GM11168 (cell line): ENCODE results near the gene WASHC1.
"Not testable (repeated sequence)": the region's sequence is repeated elsewhere in the genome, so short reads cannot be mapped to it uniquely, and the experiment has no call there.

Experiments
- in situ Hi-C: fragments of 300-500 bp; cut with MboI; formaldehyde crosslinking; loops from one replicate; pipeline ENCODE4 v1.12.0; 2022; ENCODE audit warnings: low sequenced_read_pairs; ENCODE audit not compliant: unreplicated experiment

The WASHC1 gene, protein sequence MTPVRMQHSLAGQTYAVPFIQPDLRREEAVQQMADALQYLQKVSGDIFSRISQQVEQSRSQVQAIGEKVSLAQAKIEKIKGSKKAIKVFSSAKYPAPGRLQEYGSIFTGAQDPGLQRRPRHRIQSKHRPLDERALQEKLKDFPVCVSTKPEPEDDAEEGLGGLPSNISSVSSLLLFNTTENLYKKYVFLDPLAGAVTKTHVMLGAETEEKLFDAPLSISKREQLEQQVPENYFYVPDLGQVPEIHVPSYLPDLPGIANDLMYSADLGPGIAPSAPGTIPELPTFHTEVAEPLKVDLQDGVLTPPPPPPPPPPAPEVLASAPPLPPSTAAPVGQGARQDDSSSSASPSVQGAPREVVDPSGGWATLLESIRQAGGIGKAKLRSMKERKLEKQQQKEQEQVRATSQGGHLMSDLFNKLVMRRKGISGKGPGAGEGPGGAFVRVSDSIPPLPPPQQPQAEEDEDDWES

DNA sequence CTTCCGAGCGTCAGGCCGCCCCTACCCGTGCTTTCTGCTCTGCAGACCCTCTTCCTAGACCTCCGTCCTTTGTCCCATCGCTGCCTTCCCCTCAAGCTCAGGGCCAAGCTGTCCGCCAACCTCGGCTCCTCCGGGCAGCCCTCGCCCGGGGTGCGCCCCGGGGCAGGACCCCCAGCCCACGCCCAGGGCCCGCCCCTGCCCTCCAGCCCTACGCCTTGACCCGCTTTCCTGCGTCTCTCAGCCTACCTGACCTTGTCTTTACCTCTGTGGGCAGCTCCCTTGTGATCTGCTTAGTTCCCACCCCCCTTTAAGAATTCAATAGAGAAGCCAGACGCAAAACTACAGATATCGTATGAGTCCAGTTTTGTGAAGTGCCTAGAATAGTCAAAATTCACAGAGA, at the start of gene WASHC1:
Gene WASHC1, minus strand, starts transcription at position 101 of the 400 bp plus-strand sequence. CDS start 4,457 bp downstream, outside the sequence.
- in situ Hi-C loops: not testable (repeated sequence)

DNA sequence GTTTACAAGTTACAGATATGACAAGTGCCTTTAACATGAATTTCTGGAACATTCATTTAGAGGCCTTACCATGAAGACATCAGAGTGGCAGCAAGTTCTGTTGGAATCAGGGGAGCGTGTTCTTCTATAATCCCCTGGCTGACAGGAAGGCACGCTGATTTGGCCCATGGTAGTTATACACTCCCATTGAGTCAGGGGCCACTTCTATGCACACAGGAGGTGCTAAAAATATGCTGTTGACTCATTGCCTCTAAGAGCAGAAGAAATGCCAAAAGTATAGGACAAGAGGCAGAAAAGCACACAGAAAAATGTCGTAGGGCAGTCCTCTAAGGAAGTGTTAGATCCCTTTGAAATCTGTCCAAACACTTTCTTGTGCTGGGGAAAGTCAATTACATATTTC, 49.1 kb upstream of the WASHC1 start:
- in situ Hi-C loops: not testable (repeated sequence)

DNA sequence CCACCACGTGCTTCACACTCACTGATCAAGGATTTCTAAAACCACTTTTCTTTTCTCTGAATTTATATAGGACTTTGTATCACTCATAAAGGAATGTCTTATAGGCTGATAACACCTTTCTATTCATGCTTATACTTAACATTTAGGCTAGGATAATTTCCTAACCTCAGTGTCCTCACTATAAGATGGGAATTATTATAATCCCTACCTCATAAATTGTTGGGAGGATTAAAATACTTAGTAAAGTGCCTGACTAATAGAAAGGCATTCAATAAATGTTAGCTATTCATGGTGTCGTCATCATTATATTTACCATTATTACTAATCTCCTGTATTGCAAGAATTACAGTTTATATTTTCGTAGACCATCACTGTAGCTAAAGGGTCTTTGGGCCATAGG, 47.1 kb upstream of the WASHC1 start:
- in situ Hi-C loops: not testable (repeated sequence)

DNA sequence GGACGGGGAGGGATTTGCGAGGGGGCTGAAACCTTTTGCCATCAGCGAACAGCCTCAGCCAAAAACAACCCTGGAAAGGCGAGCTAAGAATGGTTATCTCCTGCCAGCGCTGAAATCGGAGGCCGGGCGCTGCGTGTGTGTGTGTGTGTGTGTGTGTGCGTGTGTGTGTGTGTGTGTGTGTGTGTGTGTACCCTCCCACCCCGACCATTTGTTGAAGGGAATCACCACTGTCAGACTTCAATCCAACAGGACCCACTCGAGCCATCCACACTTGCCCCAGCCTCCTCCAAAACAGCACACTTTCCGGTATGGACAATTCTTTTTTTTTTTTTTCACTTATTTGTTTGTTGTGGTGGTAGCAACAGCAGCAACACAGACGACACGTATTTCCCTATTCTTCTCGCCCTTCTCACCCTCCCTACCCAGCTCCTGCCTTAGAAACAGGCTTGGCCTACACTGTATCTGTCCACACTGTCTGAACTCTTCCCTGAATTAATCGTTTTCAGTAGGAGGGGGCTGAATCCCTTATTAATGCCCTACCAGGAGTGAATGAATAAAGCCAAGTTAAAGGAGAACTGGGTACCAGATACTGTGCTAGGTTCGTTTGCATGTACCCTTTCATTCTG, 44.8 kb upstream of the WASHC1 start:
- in situ Hi-C loops: not testable (repeated sequence)

DNA sequence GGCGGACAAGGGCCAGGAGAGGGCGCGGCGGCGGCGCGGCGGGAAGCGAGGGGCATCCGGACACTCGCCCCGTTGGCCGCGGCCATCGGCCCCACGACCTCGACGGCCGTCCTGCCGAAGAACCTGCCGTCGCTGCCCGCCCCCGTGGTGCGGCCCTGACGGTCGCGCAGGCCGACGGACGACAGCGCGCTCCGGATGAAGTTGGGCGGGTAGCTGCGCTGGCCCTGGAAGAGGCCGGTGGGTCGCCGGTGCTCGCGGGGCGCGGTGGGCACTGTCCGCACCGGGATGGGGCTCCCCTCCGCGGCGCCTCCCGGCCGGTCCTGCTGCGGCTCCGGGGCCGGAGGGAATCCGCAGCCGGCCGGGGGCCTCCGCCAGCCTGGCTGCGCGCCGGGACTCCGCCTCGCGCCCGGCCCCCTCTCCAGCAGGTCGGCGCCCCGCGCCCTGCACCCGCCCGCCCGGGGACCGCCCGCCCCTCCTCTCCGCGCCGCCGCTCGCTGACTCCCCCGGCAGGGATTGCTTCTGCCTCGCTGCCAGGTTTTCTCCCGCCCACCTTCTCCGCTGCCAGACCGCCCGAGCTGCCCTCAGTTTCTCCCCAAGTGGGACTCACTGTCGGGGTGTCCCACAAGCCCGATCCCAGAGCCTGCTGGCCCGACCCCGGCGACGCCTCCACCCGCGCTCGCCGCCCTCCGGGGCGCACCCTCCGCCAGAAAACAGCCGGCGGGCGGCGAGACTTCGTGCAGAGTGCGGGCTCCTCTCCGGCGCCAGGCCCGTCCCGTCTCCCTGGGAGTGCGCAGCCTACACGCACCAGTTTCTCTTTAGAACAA, 44.0 kb upstream of the WASHC1 start:
- in situ Hi-C loops: not testable (repeated sequence)

DNA sequence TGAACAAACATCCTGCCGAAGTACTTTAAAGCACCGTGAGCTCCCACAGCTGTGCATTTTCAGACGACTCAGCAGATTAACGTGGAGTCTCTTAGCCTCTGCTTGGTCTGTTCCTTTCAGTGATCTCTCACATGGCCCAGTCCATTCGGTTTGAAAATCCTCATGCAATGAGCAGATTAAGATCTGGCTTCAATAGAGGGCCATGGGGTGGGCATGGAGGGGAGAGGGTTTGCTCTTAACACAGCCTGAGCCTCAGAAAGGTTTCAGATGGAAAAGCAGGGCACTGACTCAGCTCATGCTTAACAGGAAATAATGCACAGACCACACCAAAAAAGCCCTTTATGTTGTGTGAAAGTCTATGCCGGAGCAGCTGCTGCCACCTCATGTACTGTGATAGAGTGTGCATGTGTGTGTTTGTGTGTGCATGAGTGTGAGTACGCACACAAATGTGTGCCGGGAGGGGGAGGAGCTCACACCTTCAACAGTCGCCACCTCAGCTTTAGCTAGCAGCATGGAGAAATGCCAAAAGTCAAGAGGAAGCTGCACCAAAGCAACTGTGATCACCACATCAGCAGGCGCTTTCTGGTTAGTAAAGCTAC, 33.9 kb upstream of the WASHC1 start:
- in situ Hi-C loops: not testable (repeated sequence)

DNA sequence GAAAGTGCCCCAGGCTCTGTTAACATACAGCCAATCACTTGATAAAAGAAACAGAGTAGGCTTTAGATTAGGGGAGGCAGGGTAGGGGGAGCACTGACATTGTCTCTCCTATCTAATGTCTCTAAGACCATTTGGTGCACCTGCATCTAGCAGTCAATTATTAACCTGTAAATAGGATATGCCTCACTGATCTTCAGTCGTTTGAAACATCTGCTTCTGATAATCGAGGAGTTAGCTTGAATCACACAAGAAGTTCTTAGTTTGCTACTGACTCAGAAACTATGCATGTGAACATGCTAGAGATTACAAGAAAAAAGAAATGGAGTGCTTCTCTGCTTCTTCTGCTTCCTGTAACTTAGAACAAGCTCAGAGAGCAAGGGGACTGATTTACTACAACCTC, 23.4 kb upstream of the WASHC1 start:
- in situ Hi-C loops: not testable (repeated sequence)

DNA sequence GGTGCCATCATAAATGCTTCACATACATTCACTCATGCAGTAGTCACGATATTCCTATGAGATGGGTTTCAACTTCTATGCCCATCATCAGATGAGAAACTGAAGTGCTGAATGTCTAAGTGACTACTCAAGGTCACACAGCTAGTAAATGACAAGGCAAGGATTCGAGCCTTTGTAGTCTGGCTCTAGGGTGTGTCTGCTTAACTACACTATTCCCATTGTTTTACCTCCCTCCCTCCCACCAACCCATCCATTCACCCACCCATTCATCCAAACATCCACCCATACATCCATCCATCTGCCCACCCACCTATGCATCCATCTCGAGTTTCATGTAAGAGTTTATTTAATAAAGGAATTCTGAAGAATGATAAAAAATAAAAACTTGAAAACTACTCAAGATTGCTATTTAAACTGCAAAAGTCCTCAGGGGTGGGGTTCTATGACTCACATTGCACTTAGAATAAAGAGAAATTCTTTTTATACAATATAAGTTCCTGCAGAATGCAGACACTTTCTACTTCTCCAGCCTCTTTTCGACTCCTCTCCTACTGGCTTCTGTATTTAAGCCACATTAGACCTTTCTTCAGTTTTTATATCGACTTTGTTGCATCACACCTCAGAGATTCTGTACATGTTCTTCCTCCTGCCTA, 19.1 kb upstream of the WASHC1 start:
- in situ Hi-C loops: not testable (repeated sequence)

DNA sequence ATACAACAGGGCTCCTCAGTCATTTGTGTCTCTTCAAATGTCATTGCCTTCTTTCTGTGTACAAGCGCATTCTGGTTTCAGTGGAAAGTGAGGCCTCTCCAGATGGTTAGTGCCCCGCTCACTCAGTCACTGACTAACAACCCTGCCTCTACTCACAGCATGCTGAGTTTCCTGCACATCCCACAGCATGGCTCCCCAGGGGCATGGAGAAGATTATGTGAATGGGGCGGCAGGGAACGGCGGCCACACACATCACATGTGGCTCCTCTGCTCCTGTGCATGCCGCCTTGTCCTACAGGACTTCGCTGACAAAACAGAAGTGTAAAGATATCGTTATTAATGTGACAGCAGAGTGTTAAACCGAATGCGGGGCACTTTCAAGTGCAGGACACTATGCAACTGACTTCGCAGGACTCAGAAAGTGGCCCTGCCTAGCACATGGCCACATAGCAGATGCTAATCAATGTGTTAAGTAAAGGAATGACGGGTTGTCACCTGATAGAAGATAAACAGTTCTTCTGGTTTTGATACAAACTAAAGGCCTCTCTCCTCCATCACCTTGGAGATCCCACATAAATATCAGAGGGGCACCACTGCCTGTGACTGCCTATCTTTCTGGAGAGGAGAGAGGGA, 17.5 kb upstream of the WASHC1 start:
- in situ Hi-C loops: not testable (repeated sequence)

DNA sequence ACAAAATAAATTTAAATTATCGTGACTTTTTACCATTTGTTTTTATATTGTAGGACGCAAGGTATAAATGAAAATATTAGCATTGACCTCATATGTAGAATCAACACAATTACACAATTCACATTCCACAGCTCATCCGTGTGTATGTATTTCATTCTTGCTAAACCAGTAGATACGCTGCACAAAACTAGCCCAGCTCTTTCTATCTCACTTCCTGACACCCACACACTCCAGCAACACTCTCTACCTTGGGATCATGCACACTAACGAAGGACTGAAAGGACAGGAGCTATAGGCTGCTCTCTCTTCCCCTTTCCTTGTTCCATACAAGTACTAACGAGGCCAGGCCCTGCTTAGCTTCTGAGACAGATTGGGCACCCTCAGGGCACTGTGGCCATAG, 16.9 kb upstream of the WASHC1 start:
- in situ Hi-C loops: not testable (repeated sequence)

DNA sequence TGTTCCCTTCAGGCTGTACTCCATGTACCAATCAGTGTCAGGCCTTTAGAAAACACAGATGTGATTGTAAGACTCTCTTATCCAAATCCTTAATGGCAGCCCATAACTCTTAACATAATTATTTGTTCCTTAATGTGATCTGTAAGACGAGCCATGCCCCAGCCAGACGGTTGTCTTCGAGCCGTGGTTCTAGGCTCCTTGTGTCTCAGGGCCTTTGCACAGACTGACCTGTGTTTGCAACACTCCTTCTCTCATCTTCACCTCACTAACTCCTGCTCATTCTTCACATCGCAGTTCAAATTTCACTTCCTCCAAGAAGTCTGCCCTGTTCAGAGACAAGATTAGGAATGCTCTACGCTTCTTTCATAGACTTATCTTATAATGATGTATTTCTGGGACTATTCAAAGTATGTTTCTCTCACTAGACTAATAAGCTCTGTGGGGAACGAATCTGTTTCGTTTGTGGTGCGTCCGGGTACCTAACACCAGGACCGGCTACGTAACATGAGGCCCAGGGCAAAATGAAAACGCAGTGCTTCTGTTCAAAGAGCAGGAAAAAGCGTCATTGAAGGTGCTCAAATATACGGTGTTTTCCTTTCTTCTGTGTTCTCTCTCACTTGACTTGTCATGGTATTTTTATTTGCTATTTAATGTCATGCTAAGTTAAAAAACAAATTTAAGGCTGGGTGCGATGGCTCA, 16.1 kb upstream of the WASHC1 start:
- in situ Hi-C loops: not testable (repeated sequence)

DNA sequence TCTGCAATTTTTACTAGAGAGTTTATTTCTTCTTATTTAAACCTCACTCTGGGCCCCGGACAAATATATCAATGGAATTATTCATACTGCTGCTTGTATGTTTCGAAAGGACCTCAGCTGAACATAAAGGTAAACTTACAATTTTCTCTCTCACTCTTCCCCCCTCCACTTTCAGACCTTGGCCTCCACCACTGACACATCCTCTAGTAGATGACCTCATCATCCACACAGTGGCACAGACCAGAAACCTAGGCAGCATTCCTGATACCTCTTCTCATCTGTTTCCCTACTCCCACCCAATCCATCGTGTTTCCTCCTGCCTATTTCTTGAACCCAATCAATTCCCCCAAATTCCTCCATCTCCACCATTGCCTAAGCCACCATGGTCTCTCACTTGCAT, 15.2 kb upstream of the WASHC1 start:
- in situ Hi-C loops: not testable (repeated sequence)

DNA sequence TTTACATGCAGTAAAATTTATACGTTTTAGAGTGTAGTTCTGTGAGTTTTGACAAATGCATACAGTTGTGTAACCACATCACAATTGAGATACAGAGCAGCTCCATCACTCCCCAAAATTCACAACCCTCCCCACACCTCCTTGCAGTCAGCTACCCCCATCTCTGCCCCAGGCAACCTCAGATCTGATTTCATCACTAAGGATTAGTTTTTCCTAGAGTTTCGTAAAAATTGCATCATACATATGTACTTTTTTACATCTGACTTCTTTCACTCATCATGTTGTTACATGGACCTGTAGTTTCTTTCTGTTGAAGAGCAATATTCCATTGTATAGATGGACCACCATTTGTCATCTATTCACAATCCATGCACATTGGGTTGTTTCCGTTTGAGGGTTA, 14.4 kb upstream of the WASHC1 start:
- in situ Hi-C loops: not testable (repeated sequence)

DNA sequence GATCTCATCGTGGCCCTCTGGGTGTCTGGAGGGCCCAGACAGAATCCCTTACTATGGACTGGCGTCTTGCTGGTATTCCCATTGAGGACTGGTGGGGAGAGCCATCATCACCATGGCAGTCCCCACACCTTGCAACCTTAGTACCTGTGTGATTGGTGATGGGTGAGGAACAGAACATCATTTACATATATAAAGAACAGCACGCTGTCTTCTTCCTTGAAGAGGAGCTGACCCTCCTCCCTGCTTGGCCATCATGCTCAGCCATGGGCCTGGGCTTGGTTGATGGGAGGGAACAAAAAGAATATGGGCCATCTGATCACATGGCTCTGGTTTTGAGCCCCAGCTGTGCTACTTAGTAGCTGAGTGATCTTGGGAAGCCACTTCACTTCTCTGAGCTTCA, 13.9 kb upstream of the WASHC1 start:
- in situ Hi-C loops: not testable (repeated sequence)

DNA sequence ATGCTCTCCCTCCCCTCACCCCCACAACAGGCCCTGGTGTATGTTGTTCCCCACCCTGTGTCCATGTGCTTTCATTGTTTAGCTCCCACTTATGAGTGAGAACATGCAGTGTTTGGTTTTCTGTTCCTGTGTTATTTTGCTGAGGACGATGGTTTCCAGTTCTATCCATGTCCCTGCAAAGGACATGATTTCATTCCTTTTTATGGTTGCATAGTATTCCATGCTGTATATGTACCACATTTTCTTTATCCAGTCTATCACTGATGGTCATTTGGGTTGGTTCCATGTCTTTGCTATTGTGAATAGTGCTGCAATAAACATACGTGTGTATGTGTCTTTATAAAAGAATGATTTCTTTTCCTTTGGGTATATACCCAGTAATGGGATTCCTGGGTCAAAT, 12.6 kb upstream of the WASHC1 start:
- in situ Hi-C loops: not testable (repeated sequence)

DNA sequence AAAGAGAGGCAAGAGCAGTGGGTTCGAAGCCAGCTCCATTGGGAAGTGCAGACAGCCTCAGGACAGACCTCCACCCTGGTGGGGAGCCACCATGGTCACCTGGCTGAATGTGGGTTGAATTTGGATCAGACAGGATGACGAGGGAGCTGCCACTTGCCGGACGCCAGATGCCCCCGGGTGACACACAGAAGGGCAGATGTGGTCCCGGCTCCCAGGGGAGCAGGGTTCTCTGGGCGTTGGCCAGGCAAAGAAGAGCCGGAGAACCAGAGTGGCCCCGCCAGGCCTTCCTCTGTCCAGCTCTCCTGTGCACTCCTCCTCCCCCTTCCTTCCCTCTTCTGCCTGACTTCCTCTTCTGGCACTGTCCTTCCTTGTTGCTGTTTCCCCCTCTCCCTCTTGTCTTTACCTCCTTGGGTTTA, 12.0 kb upstream of the WASHC1 start:
- in situ Hi-C loops: not testable (repeated sequence)

DNA sequence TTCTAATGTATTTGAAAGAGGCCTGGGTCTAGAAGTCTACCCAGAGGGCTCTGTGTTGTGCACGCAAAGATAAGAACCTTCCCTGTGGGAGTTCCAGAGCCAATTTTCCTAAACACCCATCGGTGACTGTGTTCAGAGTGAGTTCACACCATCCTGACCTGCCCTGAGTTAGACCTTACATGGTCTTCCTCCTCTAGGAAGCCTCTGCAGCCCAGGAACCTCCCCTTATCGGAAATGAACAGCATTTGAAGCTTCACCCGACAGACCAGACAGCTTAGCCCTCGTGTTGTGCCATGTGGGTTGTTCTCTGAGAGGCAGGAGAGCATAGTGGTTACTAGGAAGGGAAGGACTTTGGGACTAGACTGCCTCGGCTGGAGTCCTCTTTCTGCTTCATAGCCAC, 3.1 kb upstream of the WASHC1 start:
- in situ Hi-C loops: not testable (repeated sequence)

DNA sequence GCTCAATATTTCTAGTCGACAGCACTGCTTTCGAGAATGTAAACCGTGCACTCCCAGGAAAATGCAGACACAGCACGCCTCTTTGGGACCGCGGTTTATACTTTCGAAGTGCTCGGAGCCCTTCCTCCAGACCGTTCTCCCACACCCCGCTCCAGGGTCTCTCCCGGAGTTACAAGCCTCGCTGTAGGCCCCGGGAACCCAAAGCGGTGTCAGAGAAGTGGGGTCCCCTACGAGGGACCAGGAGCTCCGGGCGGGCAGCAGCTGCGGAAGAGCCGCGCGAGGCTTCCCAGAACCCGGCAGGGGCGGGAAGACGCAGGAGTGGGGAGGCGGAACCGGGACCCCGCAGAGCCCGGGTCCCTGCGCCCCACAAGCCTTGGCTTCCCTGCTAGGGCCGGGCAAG, 481 bp downstream of the WASHC1 start:
- in situ Hi-C loops: not testable (repeated sequence)

DNA sequence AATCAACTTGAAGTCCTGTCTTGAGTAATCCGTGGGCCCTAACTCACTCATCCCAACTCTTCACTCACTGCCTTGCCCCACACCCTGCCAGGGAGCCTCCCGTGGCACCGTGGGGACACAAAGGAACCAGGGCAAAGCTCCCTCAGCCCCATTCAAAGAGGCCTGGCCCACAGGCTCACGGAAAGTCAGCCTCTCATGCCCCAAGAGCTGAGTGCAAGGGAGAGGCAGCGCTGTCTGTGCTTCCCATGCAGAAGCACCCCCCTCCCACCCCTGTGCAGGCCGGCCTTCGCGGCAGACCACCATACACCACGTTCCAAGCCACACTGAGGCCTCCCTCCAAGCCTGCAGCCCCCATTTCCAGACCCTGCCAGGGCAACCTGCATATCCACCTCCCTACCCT, 7.6 kb downstream of the WASHC1 start:
- in situ Hi-C loops: not testable (repeated sequence)
